H9 (cell line): ENCODE results near the gene SURF2. TPM values are rescaled to one million over a fixed set of nuclear protein-coding genes. Genes with fewer than 3 reads are reported as not detected.

Experiments
- DNase-seq: peaks from one replicate; pipeline ENCODE4 v3.0.0-alpha.2; 2017
- H2AFZ ChIP-seq: one replicate; pipeline ENCODE4 v1.6.1; 2013; ENCODE audit warnings: mild to moderate bottlenecking, low read length, control low read depth, moderate library complexity
- H2AK5ac ChIP-seq: 2 replicates; pipeline ENCODE4 v1.6.1; 2013; ENCODE audit warnings: low read length, control low read depth, mixed read lengths; ENCODE audit not compliant: insufficient read length
- H2BK120ac ChIP-seq: one replicate; pipeline ENCODE4 v1.6.1; 2013; ENCODE audit warnings: low read depth, mild to moderate bottlenecking, low read length, control low read depth, inconsistent platforms; ENCODE audit not compliant: poor library complexity, severe bottlenecking
- H2BK12ac ChIP-seq: 2 replicates; pipeline ENCODE4 v1.6.1; 2013; ENCODE audit warnings: low read length, control low read depth, mixed read lengths, low read depth; ENCODE audit not compliant: insufficient read length
- H2BK15ac ChIP-seq: 2 replicates; pipeline ENCODE4 v1.6.1; 2013; ENCODE audit warnings: low read depth, low read length, control low read depth
- H2BK20ac ChIP-seq: one replicate; pipeline ENCODE4 v1.6.1; 2013; ENCODE audit warnings: low read depth, mild to moderate bottlenecking, low read length, control low read depth, inconsistent platforms; ENCODE audit not compliant: poor library complexity, severe bottlenecking
- H2BK5ac ChIP-seq: 2 replicates; pipeline ENCODE4 v1.6.1; 2013; ENCODE audit warnings: low read length, control low read depth, mixed read lengths; ENCODE audit not compliant: insufficient read length
- H3K14ac ChIP-seq: 2 replicates; pipeline ENCODE4 v1.6.1; 2013; ENCODE audit warnings: low read length, control low read depth; ENCODE audit not compliant: insufficient read depth
- H3K18ac ChIP-seq: 2 replicates; pipeline ENCODE4 v1.6.1; 2013; ENCODE audit warnings: low read depth, mild to moderate bottlenecking, mixed read lengths, low read length, control low read depth; ENCODE audit not compliant: insufficient read length
- H3K23ac ChIP-seq: 2 replicates; pipeline ENCODE4 v1.6.1; 2013; ENCODE audit warnings: low read length, control low read depth, mixed read lengths, low read depth; ENCODE audit not compliant: insufficient read length
- H3K23me2 ChIP-seq: 2 replicates; pipeline ENCODE4 v1.6.1; 2013; ENCODE audit warnings: low read depth, mild to moderate bottlenecking, mixed read lengths, low read length, control low read depth; ENCODE audit not compliant: insufficient read length, poor library complexity, severe bottlenecking
- H3K27ac ChIP-seq: 2 replicates; pipeline ENCODE4 v1.5.1; 2013; ENCODE audit warnings: low read length, control low read depth, mixed read lengths, low read depth; ENCODE audit not compliant: insufficient read length
- H3K27me3 ChIP-seq: 2 replicates; pipeline ENCODE4 v1.6.1; 2013; ENCODE audit warnings: low read length, control low read depth, inconsistent platforms; ENCODE audit not compliant: insufficient read depth
- H3K4ac ChIP-seq: 2 replicates; pipeline ENCODE4 v1.6.1; 2013; ENCODE audit warnings: low read depth, mild to moderate bottlenecking, control low read depth, inconsistent platforms, low read length, moderate library complexity
- H3K4me1 ChIP-seq: 2 replicates; pipeline ENCODE4 v1.6.1; 2013; ENCODE audit warnings: low read length, control low read depth, inconsistent platforms; ENCODE audit not compliant: insufficient read depth
- H3K4me2 ChIP-seq: 2 replicates; pipeline ENCODE4 v1.6.1; 2013; ENCODE audit warnings: low read length, control low read depth, mixed read lengths; ENCODE audit not compliant: insufficient read length, insufficient read depth
- H3K56ac ChIP-seq: 2 replicates; pipeline ENCODE4 v1.6.1; 2013; ENCODE audit warnings: low read depth, mild to moderate bottlenecking, mixed read lengths, low read length, control low read depth; ENCODE audit not compliant: insufficient read length
- H3K79me1 ChIP-seq: 2 replicates; pipeline ENCODE4 v1.6.1; 2013; ENCODE audit warnings: low read depth, mild to moderate bottlenecking, moderate library complexity, low read length, control low read depth, inconsistent platforms; ENCODE audit not compliant: insufficient read depth, poor library complexity, severe bottlenecking
- H3K79me2 ChIP-seq: 2 replicates; pipeline ENCODE4 v1.6.1; 2013; ENCODE audit warnings: low read length, control low read depth, inconsistent platforms; ENCODE audit not compliant: insufficient read depth
- H3K9ac ChIP-seq: 2 replicates; pipeline ENCODE4 v1.6.1; 2013; ENCODE audit warnings: low read length, control low read depth, mixed read lengths; ENCODE audit not compliant: insufficient read length; ENCODE audit errors: extremely low read depth
- H3K9me3 ChIP-seq: one replicate; pipeline ENCODE4 v1.6.1; 2013; ENCODE audit warnings: low read depth, low read length, inconsistent platforms; ENCODE audit not compliant: control insufficient read depth
- H3T11ph ChIP-seq: one replicate; pipeline ENCODE4 v1.6.1; 2013; ENCODE audit warnings: mild to moderate bottlenecking, low read length, control low read depth, inconsistent platforms
- H4K20me1 ChIP-seq: one replicate; pipeline ENCODE4 v1.6.1; 2013; ENCODE audit not compliant: control insufficient read depth, insufficient read length, insufficient read depth
- H4K5ac ChIP-seq: 2 replicates; pipeline ENCODE4 v1.6.1; 2013; ENCODE audit warnings: low read depth, mild to moderate bottlenecking, mixed read lengths, low read length, control low read depth; ENCODE audit not compliant: insufficient read length
- H4K8ac ChIP-seq: replicated peaks from 2 replicates; pipeline ENCODE4 v1.6.1; 2013; ENCODE audit warnings: low read length, control low read depth, mixed read lengths, low read depth; ENCODE audit not compliant: insufficient read length
- H4K91ac ChIP-seq: 2 replicates; pipeline ENCODE4 v1.6.1; 2013; ENCODE audit warnings: low read depth, mild to moderate bottlenecking, moderate library complexity, mixed read lengths, low read length, control low read depth; ENCODE audit not compliant: insufficient read length
- H3K27ac Mint-ChIP-seq, 3 experiments: 2 replicates in 2 of 3; 3 replicates in 1 of 3; pipeline ENCODE4 v1.8.0; 2020 to 2021; ENCODE audit warnings: mixed read lengths in 3 of 3, mild to moderate bottlenecking in 1 of 3, moderate library complexity in 1 of 3
- H3K27me3 Mint-ChIP-seq: 2 replicates; pipeline ENCODE4 v1.8.0; 2021; ENCODE audit warnings: low read depth, mild to moderate bottlenecking, moderate library complexity, mixed read lengths
- H3K36me3 Mint-ChIP-seq, 3 experiments: 2 replicates in 2 of 3; 3 replicates in 1 of 3; pipeline ENCODE4 v1.8.0; 2020 to 2021; ENCODE audit warnings: low read depth in 3 of 3, mixed read lengths in 3 of 3; ENCODE audit not compliant: insufficient read depth in 1 of 3
- H3K4me1 Mint-ChIP-seq, 2 experiments: 2 replicates each; pipeline ENCODE4 v1.8.0; 2020; ENCODE audit warnings: mixed read lengths in 2 of 2
- H3K4me3 Mint-ChIP-seq, 2 experiments: 2 replicates in 1 of 2; 3 replicates in 1 of 2; pipeline ENCODE4 v1.8.0; 2020 to 2021; ENCODE audit warnings: mild to moderate bottlenecking in 2 of 2, mixed read lengths in 2 of 2, moderate library complexity in 1 of 2
- H3K9me3 Mint-ChIP-seq, 2 experiments: 2 replicates in 1 of 2; 3 replicates in 1 of 2; pipeline ENCODE4 v1.8.0; 2020; ENCODE audit warnings: mild to moderate bottlenecking in 2 of 2, mixed read lengths in 2 of 2, moderate library complexity in 1 of 2
- WGBS: extraction: QIAGEN DNeasy Blood & Tissue Kit; methylation state at CpG from one replicate; pipeline ENCODE4 v1.1.7; 2013; ENCODE audit warnings: missing lambda C conversion rate, low lambda C conversion rate, mixed read lengths; ENCODE audit not compliant: insufficient read length; ENCODE audit errors: extremely low coverage; 5-methylcytosine and 5-hydroxymethylcytosine counted together
- total RNA-seq: library from RNA; stranded (reverse); gene quantifications from 2 replicates; pipeline ENCODE4 v1.2.1, GENCODE V29; 2021
- TF ChIP-seq, protein P1 (sequence below): fragments of 200-600 bp; sonication (generic); conservative IDR thresholded peaks from 3 replicates; pipeline ENCODE4 v1.8.0; 2021; ENCODE audit warnings: antibody characterized with exemption, mild to moderate bottlenecking

Gene SURF2
- total RNA-seq, 1 experiment from 2014 or later = 44.4 TPM

DNA sequence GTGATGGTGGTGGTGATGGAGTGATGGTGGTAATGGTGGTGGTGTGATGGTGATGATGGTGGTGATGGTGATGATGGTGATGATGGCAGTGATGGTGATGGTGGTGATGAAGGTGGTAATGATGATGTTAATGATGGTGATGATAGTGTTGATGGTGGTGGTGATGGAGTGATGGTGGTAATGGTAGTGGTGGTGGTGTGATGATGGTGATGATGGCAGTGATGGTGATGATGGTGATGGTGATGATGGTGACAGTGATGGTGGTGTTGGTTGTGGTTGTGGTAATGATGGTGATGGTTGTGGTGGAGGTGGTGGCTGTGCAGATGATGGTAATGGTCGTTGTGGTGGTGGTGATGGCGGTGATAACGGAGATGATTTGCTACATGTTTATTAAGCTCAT, 27.1 kb downstream of the SURF2 start:
- H2BK15ac ChIP-seq = no peak overlapping the region
- TF ChIP-seq, protein P1, sequence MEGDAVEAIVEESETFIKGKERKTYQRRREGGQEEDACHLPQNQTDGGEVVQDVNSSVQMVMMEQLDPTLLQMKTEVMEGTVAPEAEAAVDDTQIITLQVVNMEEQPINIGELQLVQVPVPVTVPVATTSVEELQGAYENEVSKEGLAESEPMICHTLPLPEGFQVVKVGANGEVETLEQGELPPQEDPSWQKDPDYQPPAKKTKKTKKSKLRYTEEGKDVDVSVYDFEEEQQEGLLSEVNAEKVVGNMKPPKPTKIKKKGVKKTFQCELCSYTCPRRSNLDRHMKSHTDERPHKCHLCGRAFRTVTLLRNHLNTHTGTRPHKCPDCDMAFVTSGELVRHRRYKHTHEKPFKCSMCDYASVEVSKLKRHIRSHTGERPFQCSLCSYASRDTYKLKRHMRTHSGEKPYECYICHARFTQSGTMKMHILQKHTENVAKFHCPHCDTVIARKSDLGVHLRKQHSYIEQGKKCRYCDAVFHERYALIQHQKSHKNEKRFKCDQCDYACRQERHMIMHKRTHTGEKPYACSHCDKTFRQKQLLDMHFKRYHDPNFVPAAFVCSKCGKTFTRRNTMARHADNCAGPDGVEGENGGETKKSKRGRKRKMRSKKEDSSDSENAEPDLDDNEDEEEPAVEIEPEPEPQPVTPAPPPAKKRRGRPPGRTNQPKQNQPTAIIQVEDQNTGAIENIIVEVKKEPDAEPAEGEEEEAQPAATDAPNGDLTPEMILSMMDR = no peak
- no peaks in the 10 kb centered on the region for H3K27me3 ChIP-seq
- H2AK5ac ChIP-seq = no peak overlapping the region
- Mint-ChIP-seq H3K4me3 (no peak overlapping the region), H3K36me3 (no peaks in the 10 kb centered on the region), H3K27ac (no peak overlapping the region), H3K27me3 (peaks cover 17% of the 10 kb centered on the region), H3K4me1 (no peaks in the 10 kb centered on the region), H3K9me3 (no peaks in the 10 kb centered on the region)
- no peak overlapping the region for H3K4ac ChIP-seq
- H4K8ac ChIP-seq = no peak overlapping the region
- H3K56ac ChIP-seq = no peak overlapping the region
- no peak overlapping the region for H3T11ph ChIP-seq
- no peak overlapping the region for H4K91ac ChIP-seq
- peaks cover 3% of the 10 kb centered on the region for H4K20me1 ChIP-seq
- H2BK12ac ChIP-seq = no peak overlapping the region
- no CpG with 5 or more reads among the region's 3 CpGs for WGBS
- H3K14ac ChIP-seq = no peak overlapping the region
- DNase-seq = no peak
- H3K79me1 ChIP-seq = no peaks in the 10 kb centered on the region
- H3K9me3 ChIP-seq = no peaks in the 10 kb centered on the region
- H3K27ac ChIP-seq = no peak overlapping the region
- no peak overlapping the region for H3K23ac ChIP-seq
- no peak overlapping the region for H2BK5ac ChIP-seq
- H2BK120ac ChIP-seq = no peak overlapping the region
- no peak overlapping the region for H4K5ac ChIP-seq
- no peak overlapping the region for H2BK20ac ChIP-seq
- no peaks in the 10 kb centered on the region for H3K79me2 ChIP-seq
- no peak overlapping the region for H3K18ac ChIP-seq
- H2AFZ ChIP-seq = no peak overlapping the region
- no peak overlapping the region for H3K9ac ChIP-seq
- H3K23me2 ChIP-seq = no peaks in the 10 kb centered on the region
- no peak overlapping the region for H3K4me2 ChIP-seq
- H3K4me1 ChIP-seq = no peaks in the 10 kb centered on the region
